AG09319 (cell line): ENCODE results near the gene KIRREL3.

Source experiments
- DNase-seq: peaks from one replicate; pipeline ENCODE4 v3.0.0-alpha.2; 2010; ENCODE audit warnings: low read depth; ENCODE audit errors: extremely low read depth
- TF ChIP-seq, protein P1 (sequence below): IDR thresholded peaks from 2 replicates; pipeline ENCODE4 v1.5.1; 2011; ENCODE audit warnings: low read depth, mild to moderate bottlenecking, inconsistent platforms, low read length, moderate library complexity

Gene KIRREL3

DNA sequence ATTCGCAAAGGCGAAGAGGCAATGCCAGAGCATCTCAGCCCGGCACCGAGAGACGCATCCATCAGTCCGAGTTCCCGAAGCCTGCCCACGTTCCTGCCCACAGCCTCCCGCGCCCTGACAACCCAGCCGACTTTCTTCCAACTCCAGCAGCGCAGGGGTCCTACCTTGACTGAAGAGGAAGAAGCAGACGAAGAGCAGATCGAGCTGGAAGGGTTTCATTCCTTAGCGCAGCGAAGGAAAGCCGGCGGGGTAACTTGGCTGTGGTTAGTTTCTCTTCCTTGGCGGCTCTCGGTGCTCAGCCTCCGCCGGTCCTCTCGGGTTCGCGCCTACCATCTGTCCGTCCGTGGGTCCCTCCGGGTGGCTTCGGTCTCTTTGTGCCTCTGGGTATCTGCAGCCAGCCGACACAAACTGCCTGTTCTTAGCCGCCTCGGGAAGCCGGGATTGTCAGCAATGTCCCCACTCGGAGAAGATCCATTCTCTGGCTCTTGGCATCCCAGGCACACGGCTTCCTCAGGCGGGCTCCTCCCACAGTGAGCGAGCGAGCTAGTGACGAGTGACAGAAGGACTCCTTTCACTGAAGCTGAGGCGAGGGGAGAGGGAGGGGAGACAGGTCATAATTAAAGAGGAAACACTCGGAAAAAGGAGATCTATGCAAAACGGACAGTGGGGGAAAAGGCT, at the start of gene KIRREL3:
KIRREL3 (minus strand) TSS at position 480 of the 678 bp plus-strand sequence.
- no peak for DNase-seq
- TF ChIP-seq, protein P1, sequence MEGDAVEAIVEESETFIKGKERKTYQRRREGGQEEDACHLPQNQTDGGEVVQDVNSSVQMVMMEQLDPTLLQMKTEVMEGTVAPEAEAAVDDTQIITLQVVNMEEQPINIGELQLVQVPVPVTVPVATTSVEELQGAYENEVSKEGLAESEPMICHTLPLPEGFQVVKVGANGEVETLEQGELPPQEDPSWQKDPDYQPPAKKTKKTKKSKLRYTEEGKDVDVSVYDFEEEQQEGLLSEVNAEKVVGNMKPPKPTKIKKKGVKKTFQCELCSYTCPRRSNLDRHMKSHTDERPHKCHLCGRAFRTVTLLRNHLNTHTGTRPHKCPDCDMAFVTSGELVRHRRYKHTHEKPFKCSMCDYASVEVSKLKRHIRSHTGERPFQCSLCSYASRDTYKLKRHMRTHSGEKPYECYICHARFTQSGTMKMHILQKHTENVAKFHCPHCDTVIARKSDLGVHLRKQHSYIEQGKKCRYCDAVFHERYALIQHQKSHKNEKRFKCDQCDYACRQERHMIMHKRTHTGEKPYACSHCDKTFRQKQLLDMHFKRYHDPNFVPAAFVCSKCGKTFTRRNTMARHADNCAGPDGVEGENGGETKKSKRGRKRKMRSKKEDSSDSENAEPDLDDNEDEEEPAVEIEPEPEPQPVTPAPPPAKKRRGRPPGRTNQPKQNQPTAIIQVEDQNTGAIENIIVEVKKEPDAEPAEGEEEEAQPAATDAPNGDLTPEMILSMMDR = no peak

DNA sequence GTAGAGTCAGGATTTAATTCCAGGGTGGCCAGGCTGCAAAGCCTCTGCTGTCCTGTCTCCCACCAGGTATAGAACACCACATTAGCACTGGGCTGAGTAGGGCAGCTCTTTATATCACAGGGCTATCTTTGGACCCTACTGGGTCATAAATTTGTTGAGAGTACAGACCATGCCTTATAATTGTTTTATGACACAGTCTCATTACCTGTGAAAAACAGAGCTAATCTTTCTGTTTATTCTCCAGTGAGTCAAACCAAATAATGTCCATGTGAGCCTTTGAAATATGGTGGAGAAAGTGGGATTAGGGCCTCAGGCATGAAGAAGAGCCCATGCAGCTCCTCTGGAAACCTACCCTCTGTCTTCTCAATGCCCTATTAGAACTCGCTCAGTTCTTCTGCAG, 49.6 kb upstream of the KIRREL3 start:
- DNase-seq = no peak
- TF ChIP-seq, protein P1 = no peak

DNA sequence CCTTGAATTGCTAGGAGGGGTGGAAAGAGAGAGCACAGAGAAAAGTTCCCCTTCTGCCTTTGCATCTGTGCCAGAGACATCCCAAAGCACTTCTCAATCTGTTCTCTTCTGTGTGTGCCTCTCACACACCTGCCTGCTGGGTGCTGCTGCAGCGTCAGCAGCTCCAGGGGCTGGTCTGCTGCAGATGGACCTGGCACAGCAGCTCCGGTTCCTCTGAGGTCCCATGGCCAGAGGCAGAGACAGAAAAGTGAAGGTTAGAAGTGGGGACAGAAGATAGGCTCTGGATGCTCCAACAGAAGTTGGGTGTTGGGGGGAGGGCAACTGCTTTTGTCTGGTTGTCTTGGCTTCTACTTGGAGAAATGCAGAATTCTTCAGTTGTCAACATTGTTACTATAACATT, 48.9 kb upstream of the KIRREL3 start:
- no peak for DNase-seq
- TF ChIP-seq, protein P1 = no peak

DNA sequence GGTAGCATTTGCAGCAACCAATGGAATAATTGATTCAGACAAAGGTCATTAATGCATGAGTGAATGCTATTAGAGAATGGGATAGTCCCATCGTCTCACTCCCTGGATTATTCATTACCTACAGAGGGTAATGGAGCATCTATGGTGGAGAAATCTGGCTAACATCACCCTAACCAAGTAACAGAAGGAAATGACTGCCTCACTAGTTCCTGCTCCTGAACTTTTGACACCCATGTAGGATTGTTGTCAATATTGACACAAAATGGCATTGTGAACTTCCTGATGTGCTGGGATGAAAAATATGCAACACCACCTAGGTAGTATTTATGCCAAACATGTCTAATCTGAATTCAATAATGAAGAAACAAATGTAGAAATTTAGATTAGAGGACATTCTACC, 44.0 kb upstream of the KIRREL3 start:
- TF ChIP-seq, protein P1 = no peak
- no peak for DNase-seq

DNA sequence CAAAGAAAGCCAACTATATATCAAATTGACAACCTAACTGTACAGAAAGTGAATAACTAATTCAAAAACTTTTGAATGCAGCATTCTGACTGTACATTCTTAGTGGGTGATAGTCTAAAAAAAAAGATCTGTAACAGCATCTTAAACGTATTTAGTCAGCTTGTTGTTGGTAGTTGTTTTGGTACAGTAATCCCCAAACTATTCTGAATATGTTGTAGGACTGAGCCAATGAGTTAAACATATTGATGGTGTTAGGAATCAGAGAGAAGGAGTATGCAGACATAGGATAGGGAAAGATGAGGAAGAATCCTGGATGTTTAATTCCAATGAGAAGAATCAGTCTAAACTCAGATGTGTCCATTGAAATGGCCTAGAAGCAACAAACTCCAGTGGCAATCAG, 41.9 kb upstream of the KIRREL3 start:
- DNase-seq = no peak
- TF ChIP-seq, protein P1 = no peak

DNA sequence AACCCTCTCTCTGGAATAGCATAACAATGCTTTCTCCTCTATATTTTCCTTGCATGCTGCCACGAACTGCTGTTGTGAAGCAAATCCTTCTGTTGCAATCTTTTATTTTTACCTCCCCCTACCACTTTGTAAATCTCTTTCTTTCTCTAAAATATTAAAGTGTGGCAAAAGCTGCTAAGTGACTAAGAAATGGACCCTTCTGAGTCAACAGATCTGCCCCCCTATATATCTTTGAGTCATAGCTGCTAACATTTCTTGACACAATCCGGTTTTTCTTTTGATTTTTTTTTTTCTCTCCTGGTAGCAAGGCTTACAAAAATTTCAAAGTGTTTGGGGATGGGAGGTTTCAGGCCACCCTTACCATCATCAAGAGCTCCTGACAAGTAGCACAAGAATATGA, 39.0 kb upstream of the KIRREL3 start:
- DNase-seq = no peak
- TF ChIP-seq, protein P1 = no peak

DNA sequence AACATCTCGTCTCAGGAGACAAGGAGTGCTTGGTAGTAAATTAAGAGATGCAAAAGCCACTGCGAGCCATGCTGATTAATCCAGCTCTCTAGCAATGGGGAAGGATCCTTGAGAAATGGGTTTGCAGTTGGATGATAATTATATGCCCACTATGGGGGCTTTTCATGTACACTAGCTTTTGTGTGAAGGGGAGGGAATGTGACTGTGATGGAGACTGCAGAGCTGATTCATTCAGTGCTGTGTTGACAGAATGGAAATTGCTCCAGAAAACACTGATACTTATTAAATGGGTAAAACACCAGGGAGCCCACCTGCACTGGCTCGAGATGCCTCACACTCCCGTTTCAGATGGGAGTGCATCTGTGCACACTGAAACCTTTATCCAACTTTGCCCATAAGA, 37.0 kb upstream of the KIRREL3 start:
- TF ChIP-seq, protein P1 = no peak
- DNase-seq = no peak
